HEK293 (cell line): ENCODE data around the gene TREH.

ENCODE experiments used
- YY1 ChIP-seq: fragments of 450-650 bp; formaldehyde crosslinking; IDR thresholded peaks from 2 replicates; pipeline ENCODE4 v1.5.1; 2018; ENCODE audit warnings: missing biosample characterization, missing genetic modification characterization
- ZBTB7A ChIP-seq: fragments of 450-650 bp; formaldehyde crosslinking; IDR thresholded peaks from 2 replicates; pipeline ENCODE4 v1.5.1; 2016; ENCODE audit warnings: low read depth, missing biosample characterization, missing genetic modification characterization
- ZNF24 ChIP-seq: fragments of 450-650 bp; formaldehyde crosslinking; IDR thresholded peaks from 2 replicates; pipeline ENCODE4 v1.5.1; 2016; ENCODE audit warnings: missing biosample characterization, missing genetic modification characterization
- ZNF548 ChIP-seq: fragments of 450-650 bp; formaldehyde crosslinking; IDR thresholded peaks from 2 replicates; pipeline ENCODE4 v1.5.1; 2016; ENCODE audit warnings: missing biosample characterization, missing genetic modification characterization
- TF ChIP-seq, protein P1 (sequence below): fragments of 450-650 bp; formaldehyde crosslinking; IDR thresholded peaks from 2 replicates; pipeline ENCODE4 v1.5.1; 2016; ENCODE audit warnings: missing biosample characterization, missing genetic modification characterization
- TF ChIP-seq, protein P2 (sequence below): fragments of 450-650 bp; formaldehyde crosslinking; IDR thresholded peaks from 2 replicates; pipeline ENCODE4 v1.5.1; 2016; ENCODE audit warnings: missing biosample characterization, missing genetic modification characterization

DNA sequence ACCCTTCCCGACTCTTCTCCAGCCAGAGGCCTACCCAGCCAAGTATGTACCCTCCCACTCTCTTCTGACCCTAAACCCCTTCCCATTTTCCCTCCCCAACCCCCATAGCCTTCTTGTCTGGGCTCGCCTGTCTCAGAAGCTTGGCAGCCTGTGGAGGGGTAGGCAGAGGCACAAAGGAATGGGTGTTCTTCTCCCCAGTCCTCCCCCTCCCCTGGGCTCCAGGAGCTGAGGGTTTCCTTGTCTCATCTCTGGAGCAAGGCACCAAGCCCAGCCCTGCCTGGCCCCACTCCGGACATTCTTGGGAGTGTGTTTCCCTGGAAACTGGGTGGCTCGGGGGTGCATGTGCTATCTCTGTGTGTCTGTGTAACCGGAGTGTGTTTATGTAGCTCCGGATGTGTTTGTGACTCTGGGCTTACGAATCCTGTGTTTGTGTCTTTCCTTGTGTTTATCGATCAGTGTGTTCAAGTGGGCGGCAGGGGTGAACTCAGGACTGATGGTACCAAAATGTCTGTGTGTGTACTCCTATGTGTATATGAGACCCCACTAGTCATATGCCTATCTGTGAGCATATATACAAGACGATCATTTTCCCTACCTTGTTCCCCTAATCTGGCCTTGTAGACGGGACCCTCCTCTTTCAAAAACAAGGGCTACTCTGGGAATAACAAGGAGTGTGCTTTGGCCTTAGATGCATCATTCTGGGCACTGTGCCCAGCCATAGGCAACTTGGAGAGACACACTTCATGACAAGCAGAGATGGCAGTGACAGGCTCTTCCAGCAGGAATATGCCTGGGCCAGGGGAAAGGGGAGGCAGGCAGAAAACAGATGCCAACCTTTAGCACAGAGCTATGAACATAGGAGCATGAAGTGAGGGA is 61.1 kb downstream of the TREH start:
- TF ChIP-seq, protein P1, sequence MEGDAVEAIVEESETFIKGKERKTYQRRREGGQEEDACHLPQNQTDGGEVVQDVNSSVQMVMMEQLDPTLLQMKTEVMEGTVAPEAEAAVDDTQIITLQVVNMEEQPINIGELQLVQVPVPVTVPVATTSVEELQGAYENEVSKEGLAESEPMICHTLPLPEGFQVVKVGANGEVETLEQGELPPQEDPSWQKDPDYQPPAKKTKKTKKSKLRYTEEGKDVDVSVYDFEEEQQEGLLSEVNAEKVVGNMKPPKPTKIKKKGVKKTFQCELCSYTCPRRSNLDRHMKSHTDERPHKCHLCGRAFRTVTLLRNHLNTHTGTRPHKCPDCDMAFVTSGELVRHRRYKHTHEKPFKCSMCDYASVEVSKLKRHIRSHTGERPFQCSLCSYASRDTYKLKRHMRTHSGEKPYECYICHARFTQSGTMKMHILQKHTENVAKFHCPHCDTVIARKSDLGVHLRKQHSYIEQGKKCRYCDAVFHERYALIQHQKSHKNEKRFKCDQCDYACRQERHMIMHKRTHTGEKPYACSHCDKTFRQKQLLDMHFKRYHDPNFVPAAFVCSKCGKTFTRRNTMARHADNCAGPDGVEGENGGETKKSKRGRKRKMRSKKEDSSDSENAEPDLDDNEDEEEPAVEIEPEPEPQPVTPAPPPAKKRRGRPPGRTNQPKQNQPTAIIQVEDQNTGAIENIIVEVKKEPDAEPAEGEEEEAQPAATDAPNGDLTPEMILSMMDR (tag by site-specific recombination), result no peak
- TF ChIP-seq ZNF24 (tag by site-specific recombination) (no peak), ZNF548 (tag by site-specific recombination) (no peak), YY1 (no peak), ZBTB7A (tag by site-specific recombination) (no peak)
- TF ChIP-seq, protein P2, sequence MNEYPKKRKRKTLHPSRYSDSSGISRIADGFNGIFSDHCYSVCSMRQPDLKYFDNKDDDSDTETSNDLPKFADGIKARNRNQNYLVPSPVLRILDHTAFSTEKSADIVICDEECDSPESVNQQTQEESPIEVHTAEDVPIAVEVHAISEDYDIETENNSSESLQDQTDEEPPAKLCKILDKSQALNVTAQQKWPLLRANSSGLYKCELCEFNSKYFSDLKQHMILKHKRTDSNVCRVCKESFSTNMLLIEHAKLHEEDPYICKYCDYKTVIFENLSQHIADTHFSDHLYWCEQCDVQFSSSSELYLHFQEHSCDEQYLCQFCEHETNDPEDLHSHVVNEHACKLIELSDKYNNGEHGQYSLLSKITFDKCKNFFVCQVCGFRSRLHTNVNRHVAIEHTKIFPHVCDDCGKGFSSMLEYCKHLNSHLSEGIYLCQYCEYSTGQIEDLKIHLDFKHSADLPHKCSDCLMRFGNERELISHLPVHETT (tag by site-specific recombination), result no peak
